ENCODE results near the gene PCCB. TPM values are rescaled to one million over a fixed set of nuclear protein-coding genes. Genes with fewer than 3 reads are reported as not detected.

PCCB gene
- total and polyA plus RNA-seq, 2 donors (not counting 1 experiment from before 2014, with no cell fraction given) = 12.1 to 15.5 TPM

DNA sequence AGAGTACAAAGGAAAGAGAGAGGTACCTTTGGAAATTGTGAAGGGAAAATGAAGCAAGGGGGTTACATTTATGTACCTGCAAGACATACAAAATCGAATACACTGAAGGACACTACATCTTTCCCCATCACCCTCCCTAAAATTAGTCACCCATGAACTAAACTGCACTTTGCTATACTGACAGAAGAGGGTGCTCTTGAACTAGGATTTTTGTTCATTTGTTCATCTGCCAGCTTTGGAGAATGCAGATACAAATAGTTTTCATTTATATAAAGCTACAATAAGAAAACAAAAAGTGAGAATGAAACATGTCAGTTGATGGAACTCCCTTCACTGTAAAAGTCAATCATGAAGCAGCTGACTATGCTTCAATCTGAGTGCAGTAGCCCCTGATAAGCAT lies 55.7 kb downstream of the PCCB start:
- H3K4me3 Mint-ChIP-seq = no peak overlapping the region
- no peak for ATAC-seq (ENCODE audit: low read depth)
- H3K36me3 ChIP-seq (replicated peaks in 1 of 2; ENCODE audit: control extremely low read depth in 1 of 2, control insufficient read depth in 1 of 2, extremely low read depth in 1 of 2, insufficient read depth in 2 of 2, low read length in 1 of 2) = peaks cover 7 to 10% of the 10 kb centered on the region in 2 experiments
- no peak overlapping the region for H2AFZ ChIP-seq (ENCODE audit: insufficient read depth, low read depth, low read length, poor library complexity, severe bottlenecking)
- no peaks in the 10 kb centered on the region for H3K27me3 ChIP-seq (replicated peaks in 1 of 4; ENCODE audit: control extremely low read depth in 1 of 4, control insufficient read depth in 3 of 4, insufficient read depth in 4 of 4, low read length in 3 of 4)
- H3K4me2 ChIP-seq (replicated peaks; ENCODE audit: low read depth, low read length, poor library complexity, severe bottlenecking) = no peak overlapping the region
- no peak overlapping the region for H3K9ac ChIP-seq (ENCODE audit: low read length)
- no peaks in the 10 kb centered on the region for H3K4me1 Mint-ChIP-seq
- no peaks in the 10 kb centered on the region for H4K20me1 ChIP-seq (ENCODE audit: control insufficient read depth, insufficient read depth, low read length, poor library complexity, severe bottlenecking)
- no peak for DNase-seq
- H3K9me3 Mint-ChIP-seq (ENCODE audit: insufficient read depth) = no peaks in the 10 kb centered on the region
- no peak overlapping the region for H3K27ac Mint-ChIP-seq
- peaks cover 0 to 3% (median 0%) of the 10 kb centered on the region in 3 donors for H3K9me3 ChIP-seq (ENCODE audit: control extremely low read depth in 1 of 3, control insufficient read depth in 2 of 3, insufficient read depth in 1 of 3, low read length in 2 of 3)
- ChIA-PET POLR2A (no interaction called here), CTCF (no interaction called here)
- no peak overlapping the region for H3K4me3 ChIP-seq (ENCODE audit: control extremely low read depth in 1 of 5, extremely low read depth in 1 of 5, insufficient read depth in 1 of 5, low read depth in 2 of 5, low read length in 4 of 5)
- intact Hi-C loops (cut with micrococcal nuclease) = no loop called here
- no peak overlapping the region for H3K27ac ChIP-seq (ENCODE audit: low read length in 2 of 2)
- no peaks in the 10 kb centered on the region for H3K4me1 ChIP-seq (ENCODE audit: control insufficient read depth in 2 of 2, insufficient read depth in 2 of 2, low read length in 2 of 2)
- WGBS (ENCODE audit: insufficient coverage) = no CpG with 5 or more reads among the region's 1 CpG
- TF ChIP-seq, protein P1, sequence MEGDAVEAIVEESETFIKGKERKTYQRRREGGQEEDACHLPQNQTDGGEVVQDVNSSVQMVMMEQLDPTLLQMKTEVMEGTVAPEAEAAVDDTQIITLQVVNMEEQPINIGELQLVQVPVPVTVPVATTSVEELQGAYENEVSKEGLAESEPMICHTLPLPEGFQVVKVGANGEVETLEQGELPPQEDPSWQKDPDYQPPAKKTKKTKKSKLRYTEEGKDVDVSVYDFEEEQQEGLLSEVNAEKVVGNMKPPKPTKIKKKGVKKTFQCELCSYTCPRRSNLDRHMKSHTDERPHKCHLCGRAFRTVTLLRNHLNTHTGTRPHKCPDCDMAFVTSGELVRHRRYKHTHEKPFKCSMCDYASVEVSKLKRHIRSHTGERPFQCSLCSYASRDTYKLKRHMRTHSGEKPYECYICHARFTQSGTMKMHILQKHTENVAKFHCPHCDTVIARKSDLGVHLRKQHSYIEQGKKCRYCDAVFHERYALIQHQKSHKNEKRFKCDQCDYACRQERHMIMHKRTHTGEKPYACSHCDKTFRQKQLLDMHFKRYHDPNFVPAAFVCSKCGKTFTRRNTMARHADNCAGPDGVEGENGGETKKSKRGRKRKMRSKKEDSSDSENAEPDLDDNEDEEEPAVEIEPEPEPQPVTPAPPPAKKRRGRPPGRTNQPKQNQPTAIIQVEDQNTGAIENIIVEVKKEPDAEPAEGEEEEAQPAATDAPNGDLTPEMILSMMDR (IDR thresholded peaks at IDR 0.05) = no peak
- no peak for TF ChIP-seq EZH2 (IDR thresholded peaks at IDR 0.05; ENCODE audit: borderline replicate concordance, insufficient read depth, low read depth, low read length, poor library complexity, severe bottlenecking)
- H3K27me3 Mint-ChIP-seq = no peaks in the 10 kb centered on the region
- no peaks in the 10 kb centered on the region for H3K79me2 ChIP-seq (ENCODE audit: control insufficient read depth, insufficient read depth, low read length)

GRCh38 chr3:136311261-136311660 lies 61.1 kb downstream of the PCCB start:
- H3K9me3 Mint-ChIP-seq (ENCODE audit: insufficient read depth) = no peaks in the 10 kb centered on the region
- H3K79me2 ChIP-seq (ENCODE audit: control insufficient read depth, insufficient read depth, low read length) = no peaks in the 10 kb centered on the region
- H3K27me3 ChIP-seq (replicated peaks in 1 of 4; ENCODE audit: control extremely low read depth in 1 of 4, control insufficient read depth in 3 of 4, insufficient read depth in 4 of 4, low read length in 3 of 4) = no peaks in the 10 kb centered on the region
- ChIA-PET CTCF (no interaction called here), POLR2A (no interaction called here)
- no peak overlapping the region for H3K9ac ChIP-seq (ENCODE audit: low read length)
- no peak overlapping the region for H2AFZ ChIP-seq (ENCODE audit: insufficient read depth, low read depth, low read length, poor library complexity, severe bottlenecking)
- no peak overlapping the region for H3K4me3 ChIP-seq (ENCODE audit: control extremely low read depth in 1 of 5, extremely low read depth in 1 of 5, insufficient read depth in 1 of 5, low read depth in 2 of 5, low read length in 4 of 5)
- no peaks in the 10 kb centered on the region for H3K27me3 Mint-ChIP-seq
- H3K4me1 ChIP-seq (ENCODE audit: control insufficient read depth in 2 of 2, insufficient read depth in 2 of 2, low read length in 2 of 2) = no peaks in the 10 kb centered on the region
- no peaks in the 10 kb centered on the region for H4K20me1 ChIP-seq (ENCODE audit: control insufficient read depth, insufficient read depth, low read length, poor library complexity, severe bottlenecking)
- ATAC-seq (ENCODE audit: low read depth) (no peak), DNase-seq (no peak)
- peaks cover 0 to 2% of the 10 kb centered on the region in 2 experiments for H3K36me3 ChIP-seq (replicated peaks in 1 of 2; ENCODE audit: control extremely low read depth in 1 of 2, control insufficient read depth in 1 of 2, extremely low read depth in 1 of 2, insufficient read depth in 2 of 2, low read length in 1 of 2)
- no peak for TF ChIP-seq EZH2 (IDR thresholded peaks at IDR 0.05; ENCODE audit: borderline replicate concordance, insufficient read depth, low read depth, low read length, poor library complexity, severe bottlenecking)
- TF ChIP-seq, protein P1 (IDR thresholded peaks at IDR 0.05) = no peak
- no peak overlapping the region for H3K27ac Mint-ChIP-seq
- WGBS (ENCODE audit: insufficient coverage) = 100% methylated on average over 2 of the region's 2 CpGs
- H3K4me3 Mint-ChIP-seq = no peak overlapping the region
- no peaks in the 10 kb centered on the region for H3K4me1 Mint-ChIP-seq
- no peak overlapping the region for H3K4me2 ChIP-seq (replicated peaks; ENCODE audit: low read depth, low read length, poor library complexity, severe bottlenecking)
- peaks cover 0 to 2% (median 0%) of the 10 kb centered on the region in 3 donors for H3K9me3 ChIP-seq (ENCODE audit: control extremely low read depth in 1 of 3, control insufficient read depth in 2 of 3, insufficient read depth in 1 of 3, low read length in 2 of 3)
- H3K27ac ChIP-seq (ENCODE audit: low read length in 2 of 2) = no peak overlapping the region
- intact Hi-C loops (cut with micrococcal nuclease) = no loop called here

Data from B cell (primary cell).